ENCODE results near the gene LGMN.

DNA sequence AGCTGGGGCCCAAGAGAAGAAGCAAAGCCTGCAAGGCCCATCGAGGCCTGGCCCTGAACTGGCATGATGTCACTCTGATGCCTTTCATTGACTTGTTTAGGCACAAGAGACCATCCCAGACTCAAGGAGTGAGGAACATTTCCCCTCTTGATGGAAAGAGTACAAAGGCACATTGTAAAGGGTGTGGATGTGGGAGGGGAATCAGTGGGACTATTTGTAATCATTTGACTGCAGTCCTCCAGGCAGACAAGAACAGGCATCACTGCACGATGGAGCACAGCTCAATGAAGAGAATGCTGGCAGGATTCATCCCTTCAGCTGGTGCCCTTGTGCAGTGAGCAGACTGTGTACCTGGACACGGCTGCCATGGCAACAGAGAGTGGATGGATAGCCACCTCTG is 87.9 kb downstream of the LGMN start:
- no peak for TF ChIP-seq EZH2 (IDR thresholded peaks at IDR 0.05; ENCODE audit: insufficient read depth, poor library complexity, severe bottlenecking)
- no peak for TF ChIP-seq EZH2phosphoT487 (IDR thresholded peaks at IDR 0.05; ENCODE audit: insufficient read depth, low read depth)

Measured in GM23248 (cell line).